IMR-90 (cell line): ENCODE results near the gene FOXC1. TPM values are rescaled to one million over a fixed set of nuclear protein-coding genes. Genes with fewer than 3 reads are reported as not detected.

Experiments used
- ATAC-seq: fragments of 200-7000 bp; cut with Tn5 transposase; 2 replicates; pipeline ENCODE4 v1.9.1; 2020; ENCODE audit warnings: low read depth, mild to moderate bottlenecking, moderate library complexity
- BruUV-seq: library from RNA; stranded (reverse); fragments of 400-500 nt; replicated peaks from 2 replicates; lab custom pipeline; 2021; lab: Mats Ljungman, UMichigan
- CTCF ChIA-PET: fragments of 300-600 bp; formaldehyde crosslinking; extraction: SDS; loops from one replicate; lab custom pipeline; 2021; ENCODE audit warnings: antibody characterized with exemption; lab: Yijun Ruan, JAX
- POLR2A ChIA-PET: fragments of 300-600 bp; sonication (Branson Sonifier 250); formaldehyde crosslinking; loops from one replicate; lab custom pipeline; 2022; ENCODE audit warnings: antibody characterized with exemption; ENCODE audit not compliant: unreplicated experiment; lab: Charles Lee
- DNase-seq: peaks from one replicate; pipeline ENCODE4 v3.0.0; 2013
- H2AFZ ChIP-seq: replicated peaks from 2 replicates; pipeline ENCODE3; 2013; ENCODE audit warnings: low read length, mild to moderate bottlenecking; ENCODE audit not compliant: poor library complexity
- H2AK5ac ChIP-seq: 2 replicates; pipeline ENCODE4 v1.6.1; 2013; ENCODE audit warnings: low read depth, low read length, inconsistent platforms
- H2AK9ac ChIP-seq: replicated peaks from 2 replicates; pipeline ENCODE3; 2013; ENCODE audit warnings: mild to moderate bottlenecking, low read depth, low read length, moderate library complexity; ENCODE audit not compliant: poor library complexity
- H2BK120ac ChIP-seq: 2 replicates; pipeline ENCODE4 v1.6.1; 2013; ENCODE audit warnings: low read depth, low read length, inconsistent platforms
- H2BK15ac ChIP-seq: 3 replicates; pipeline ENCODE4 v1.6.1; 2013; ENCODE audit warnings: low read depth, low read length, inconsistent platforms
- H2BK20ac ChIP-seq: 2 replicates; pipeline ENCODE4 v1.6.1; 2013; ENCODE audit warnings: low read depth, mild to moderate bottlenecking, inconsistent platforms, low read length, moderate library complexity
- H2BK5ac ChIP-seq: 2 replicates; pipeline ENCODE4 v1.6.1; 2013; ENCODE audit warnings: mild to moderate bottlenecking, low read depth, low read length, inconsistent platforms; ENCODE audit not compliant: poor library complexity, severe bottlenecking
- H3K14ac ChIP-seq: replicated peaks from 2 replicates; pipeline ENCODE4 v1.6.1; 2013; ENCODE audit warnings: low read depth, low read length, inconsistent platforms
- H3K18ac ChIP-seq: 2 replicates; pipeline ENCODE4 v1.6.1; 2013; ENCODE audit warnings: low read depth, low read length, control low read depth
- H3K23ac ChIP-seq: 2 replicates; pipeline ENCODE4 v1.6.1; 2013; ENCODE audit warnings: low read depth, low read length, inconsistent platforms
- H3K27ac ChIP-seq: 2 replicates; pipeline ENCODE4 v1.5.1; 2013; ENCODE audit warnings: mild to moderate bottlenecking, control low read depth, low read length; ENCODE audit not compliant: insufficient read depth
- H3K27me3 ChIP-seq: 2 replicates; pipeline ENCODE4 v1.6.1; 2013; ENCODE audit warnings: low read length; ENCODE audit not compliant: control insufficient read depth, insufficient read depth
- H3K36me3 ChIP-seq: 2 replicates; pipeline ENCODE4 v1.6.1; 2013; ENCODE audit warnings: low read length, mixed read lengths; ENCODE audit not compliant: control insufficient read depth, insufficient read depth
- H3K4ac ChIP-seq: 2 replicates; pipeline ENCODE4 v1.6.1; 2013; ENCODE audit warnings: low read depth, low read length, inconsistent platforms
- H3K4me1 ChIP-seq: 2 replicates; pipeline ENCODE4 v1.6.1; 2013; ENCODE audit warnings: low read length, mixed read lengths; ENCODE audit not compliant: control insufficient read depth, insufficient read depth
- H3K4me2 ChIP-seq: 2 replicates; pipeline ENCODE4 v1.6.1; 2013; ENCODE audit warnings: low read depth, mild to moderate bottlenecking, control low read depth, low read length, moderate library complexity
- H3K4me3 ChIP-seq: 2 replicates; pipeline ENCODE4 v1.5.1; 2013; ENCODE audit warnings: low read depth, mild to moderate bottlenecking, control low read depth, low read length, moderate library complexity; ENCODE audit not compliant: insufficient read depth
- H3K56ac ChIP-seq: 2 replicates; pipeline ENCODE4 v1.6.1; 2013; ENCODE audit warnings: low read length, inconsistent platforms; ENCODE audit not compliant: insufficient read depth; ENCODE audit errors: extremely low read depth
- H3K79me1 ChIP-seq, 2 experiments: 2 replicates each; pipeline ENCODE4 v1.6.1; 2013; ENCODE audit warnings: low read length in 2 of 2, inconsistent platforms in 1 of 2, low read depth in 1 of 2
- H3K9ac ChIP-seq: 2 replicates; pipeline ENCODE4 v1.6.1; 2013; ENCODE audit warnings: low read depth, low read length, control low read depth
- H3K9me1 ChIP-seq: 2 replicates; pipeline ENCODE4 v1.6.1; 2013; ENCODE audit warnings: low read length, inconsistent platforms; ENCODE audit not compliant: insufficient read depth
- H3K9me3 ChIP-seq: 2 replicates; pipeline ENCODE4 v1.6.1; 2013; ENCODE audit warnings: low read length; ENCODE audit not compliant: control insufficient read depth, insufficient read depth
- H4K20me1 ChIP-seq: 2 replicates; pipeline ENCODE4 v1.6.1; 2013; ENCODE audit warnings: low read length, inconsistent platforms; ENCODE audit not compliant: insufficient read depth
- H4K5ac ChIP-seq: 2 replicates; pipeline ENCODE4 v1.6.1; 2013; ENCODE audit warnings: mild to moderate bottlenecking, low read depth, low read length, control low read depth
- H4K8ac ChIP-seq, 2 experiments: 2 replicates each; pipeline ENCODE4 v1.6.1; 2013; ENCODE audit warnings: low read depth in 2 of 2, low read length in 2 of 2, control low read depth in 1 of 2, inconsistent platforms in 1 of 2
- H4K91ac ChIP-seq: 2 replicates; pipeline ENCODE4 v1.6.1; 2013; ENCODE audit warnings: low read depth, low read length, inconsistent platforms; ENCODE audit not compliant: insufficient read depth
- BHLHE40 ChIP-seq: fragments of 150-350 bp; IDR thresholded peaks from 2 replicates; pipeline ENCODE4 v1.6.1; 2016; ENCODE audit warnings: mild to moderate bottlenecking, low read depth, low read length
- CEBPB ChIP-seq: IDR thresholded peaks from 2 replicates; pipeline ENCODE4 v1.6.1; 2012; ENCODE audit warnings: low read depth, low read length, improper control_type of control experiment
- CHD1 ChIP-seq: IDR thresholded peaks from 2 replicates; pipeline ENCODE4 v1.6.1; 2012; ENCODE audit warnings: low read depth, low read length, improper control_type of control experiment
- FOS ChIP-seq: fragments of 150-350 bp; IDR thresholded peaks from 2 replicates; pipeline ENCODE4 v1.6.1; 2016; ENCODE audit warnings: low read depth, low read length
- MAFK ChIP-seq: IDR thresholded peaks from 2 replicates; pipeline ENCODE4 v1.6.1; 2012; ENCODE audit warnings: low read depth, low read length, improper control_type of control experiment
- MAZ ChIP-seq: IDR thresholded peaks from 2 replicates; pipeline ENCODE4 v1.6.1; 2012; ENCODE audit warnings: low read depth, mild to moderate bottlenecking, low read length, improper control_type of control experiment, moderate library complexity, borderline replicate concordance
- MXI1 ChIP-seq: IDR thresholded peaks from 2 replicates; pipeline ENCODE4 v1.6.1; 2012; ENCODE audit warnings: low read depth, mild to moderate bottlenecking, low read length, moderate library complexity, borderline replicate concordance
- NFE2L2 ChIP-seq: fragments of 150-350 bp; IDR thresholded peaks from 2 replicates; pipeline ENCODE4 v1.6.1; 2016; ENCODE audit warnings: low read depth, mild to moderate bottlenecking, low read length
- POLR2A ChIP-seq: IDR thresholded peaks from 2 replicates; pipeline ENCODE4 v1.6.1; 2012; ENCODE audit warnings: mild to moderate bottlenecking, low read depth, low read length
- RAD21 ChIP-seq: IDR thresholded peaks from 2 replicates; pipeline ENCODE4 v1.6.1; 2012; ENCODE audit warnings: low read length, improper control_type of control experiment
- RCOR1 ChIP-seq: IDR thresholded peaks from 2 replicates; pipeline ENCODE4 v1.6.1; 2012; ENCODE audit warnings: mild to moderate bottlenecking, low read length, improper control_type of control experiment; ENCODE audit not compliant: insufficient replicate concordance
- RFX5 ChIP-seq: IDR thresholded peaks from 2 replicates; pipeline ENCODE4 v1.8.0; 2012; ENCODE audit warnings: low read depth, mild to moderate bottlenecking, low read length, moderate library complexity
- SMC3 ChIP-seq: fragments of 150-350 bp; IDR thresholded peaks from 2 replicates; pipeline ENCODE4 v1.6.1; 2016; ENCODE audit warnings: low read depth, mild to moderate bottlenecking, antibody characterized with exemption, low read length, moderate library complexity
- WGBS, 2 experiments: methylation state at CpG; one replicate each; pipeline versions ENCODE4 v1.1.5 to v1.1.7; 2013; ENCODE audit warnings: missing lambda C conversion rate in 2 of 2; ENCODE audit not compliant: insufficient read length in 1 of 2; ENCODE audit errors: extremely low coverage in 2 of 2; 5-methylcytosine and 5-hydroxymethylcytosine counted together
- dilution Hi-C: fragments of 300-500 bp; cut with HindIII; formaldehyde crosslinking; loops from one replicate; pipeline ENCODE4 v1.14.3; 2018; ENCODE audit warnings: low sequenced_read_pairs; ENCODE audit not compliant: unreplicated experiment
- in situ Hi-C: fragments of 300-500 bp; cut with MboI; formaldehyde crosslinking; loops from 3 replicates; pipeline ENCODE4 v1.14.3; 2019; ENCODE audit warnings: low sequenced_read_pairs, inconsistent platforms, mixed read lengths
- intact Hi-C: fragments of 100-400 bp; cut with micrococcal nuclease; formaldehyde crosslinking; loops from 2 replicates; pipeline ENCODE4 v1.10.0; 2022
- polyA plus RNA-seq, 3 experiments: library from polyadenylated mRNA; depleted of rRNA; stranded (reverse); fragments of >200 nt; gene quantifications; 2 replicates each; pipeline ENCODE4 v1.2.3, GENCODE V29; 2012; ENCODE audit warnings: low replicate concordance in 1 of 3
- total RNA-seq: library from RNA; depleted of rRNA; stranded (reverse); fragments of >200 nt; gene quantifications from 2 replicates; pipeline ENCODE4 v1.2.3, GENCODE V29; 2012
- TF ChIP-seq, protein P1 (sequence below): fragments of 150-350 bp; IDR thresholded peaks from 2 replicates; pipeline ENCODE4 v1.6.1; 2016; ENCODE audit warnings: low read depth, mild to moderate bottlenecking, low read length, moderate library complexity, borderline replicate concordance
- TF ChIP-seq, protein P2 (sequence below): conservative IDR thresholded peaks from 2 replicates; pipeline ENCODE4 v1.5.1; 2012; ENCODE audit warnings: mild to moderate bottlenecking, low read depth, low read length, improper control_type of control experiment
- TF ChIP-seq, protein P3 (sequence below): fragments of 150-350 bp; IDR thresholded peaks from 2 replicates; pipeline ENCODE4 v1.6.1; 2017; ENCODE audit warnings: mild to moderate bottlenecking, antibody characterized with exemption, low read length, low read depth

Gene FOXC1
- total and polyA plus RNA-seq, 2 of the 4 experiments (the other 2 are of a cell fraction), result 1.3 to 4.0 TPM

DNA sequence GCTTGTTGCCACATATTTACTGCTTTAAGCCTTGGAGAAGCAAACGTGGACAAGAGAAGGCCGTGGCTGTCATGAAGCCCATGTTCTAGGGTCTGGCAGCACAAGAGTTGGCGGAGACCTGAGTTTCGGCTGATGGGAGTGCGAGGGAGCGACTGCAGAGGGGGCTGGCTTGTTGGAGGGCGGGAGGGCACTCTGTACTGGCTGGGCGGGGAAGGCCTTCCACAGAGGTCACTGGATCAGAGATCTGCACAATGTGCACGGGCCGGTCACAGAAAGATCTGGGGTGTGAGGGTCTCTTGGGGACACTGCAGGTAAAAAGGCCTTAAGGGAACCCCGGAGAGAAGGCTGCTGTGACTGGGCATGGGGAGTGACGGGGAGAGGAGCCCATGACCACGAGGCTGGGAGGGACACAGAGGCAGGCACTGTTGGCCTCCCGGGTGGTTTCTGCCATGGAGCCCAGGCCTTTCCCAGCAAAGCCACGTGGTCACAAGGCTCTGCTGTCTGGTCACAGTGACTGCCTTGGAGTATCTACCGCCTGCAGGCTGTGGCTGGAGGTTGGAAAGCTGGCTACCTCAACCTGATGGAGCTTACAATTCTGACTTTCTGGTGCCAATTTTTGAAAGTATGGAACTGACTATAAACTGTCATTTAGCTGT, 23.8 kb downstream of the FOXC1 start:
- in situ Hi-C loops, result no loop called here
- no peak overlapping the region for H3K4me3 ChIP-seq
- H3K9me1 ChIP-seq, result peaks cover 3% of the 10 kb centered on the region; the same call in 1 of the 2 replicates
- H3K79me1 ChIP-seq, result no peaks in the 10 kb centered on the region
- H3K14ac ChIP-seq, result no peak overlapping the region
- H4K5ac ChIP-seq, result no peak overlapping the region
- H2BK120ac ChIP-seq, result no peak overlapping the region
- H3K9ac ChIP-seq, result no peak overlapping the region
- no peaks in the 10 kb centered on the region for H3K27me3 ChIP-seq
- peaks cover 19% of the 10 kb centered on the region for H3K4me1 ChIP-seq
- dilution Hi-C loops, result no loop called here
- POLR2A ChIA-PET, result no interaction called here
- H2BK5ac ChIP-seq, result no peak overlapping the region
- no peak overlapping the region for H2BK15ac ChIP-seq
- no peak overlapping the region for H2AFZ ChIP-seq
- no peak overlapping the region for H3K27ac ChIP-seq
- ATAC-seq (no peak), DNase-seq (no peak)
- no peaks in the 10 kb centered on the region for H4K20me1 ChIP-seq
- BruUV-seq, result no TSS peak
- H4K91ac ChIP-seq, result no peak overlapping the region
- intact Hi-C loops, result loop anchor here (5.0 kb wide), 1 partner anchor 34 kb away; no protein-coding TSS in a partner anchor
- TF ChIP-seq SMC3, result no peak
- no peak for TF ChIP-seq RAD21
- no peak for TF ChIP-seq FOS
- no peak for TF ChIP-seq RFX5
- no peak for TF ChIP-seq MXI1
- no peak for TF ChIP-seq MAFK
- TF ChIP-seq, protein P1, sequence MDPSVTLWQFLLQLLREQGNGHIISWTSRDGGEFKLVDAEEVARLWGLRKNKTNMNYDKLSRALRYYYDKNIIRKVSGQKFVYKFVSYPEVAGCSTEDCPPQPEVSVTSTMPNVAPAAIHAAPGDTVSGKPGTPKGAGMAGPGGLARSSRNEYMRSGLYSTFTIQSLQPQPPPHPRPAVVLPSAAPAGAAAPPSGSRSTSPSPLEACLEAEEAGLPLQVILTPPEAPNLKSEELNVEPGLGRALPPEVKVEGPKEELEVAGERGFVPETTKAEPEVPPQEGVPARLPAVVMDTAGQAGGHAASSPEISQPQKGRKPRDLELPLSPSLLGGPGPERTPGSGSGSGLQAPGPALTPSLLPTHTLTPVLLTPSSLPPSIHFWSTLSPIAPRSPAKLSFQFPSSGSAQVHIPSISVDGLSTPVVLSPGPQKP, result no peak
- TF ChIP-seq CEBPB, result no peak
- TF ChIP-seq, protein P2, sequence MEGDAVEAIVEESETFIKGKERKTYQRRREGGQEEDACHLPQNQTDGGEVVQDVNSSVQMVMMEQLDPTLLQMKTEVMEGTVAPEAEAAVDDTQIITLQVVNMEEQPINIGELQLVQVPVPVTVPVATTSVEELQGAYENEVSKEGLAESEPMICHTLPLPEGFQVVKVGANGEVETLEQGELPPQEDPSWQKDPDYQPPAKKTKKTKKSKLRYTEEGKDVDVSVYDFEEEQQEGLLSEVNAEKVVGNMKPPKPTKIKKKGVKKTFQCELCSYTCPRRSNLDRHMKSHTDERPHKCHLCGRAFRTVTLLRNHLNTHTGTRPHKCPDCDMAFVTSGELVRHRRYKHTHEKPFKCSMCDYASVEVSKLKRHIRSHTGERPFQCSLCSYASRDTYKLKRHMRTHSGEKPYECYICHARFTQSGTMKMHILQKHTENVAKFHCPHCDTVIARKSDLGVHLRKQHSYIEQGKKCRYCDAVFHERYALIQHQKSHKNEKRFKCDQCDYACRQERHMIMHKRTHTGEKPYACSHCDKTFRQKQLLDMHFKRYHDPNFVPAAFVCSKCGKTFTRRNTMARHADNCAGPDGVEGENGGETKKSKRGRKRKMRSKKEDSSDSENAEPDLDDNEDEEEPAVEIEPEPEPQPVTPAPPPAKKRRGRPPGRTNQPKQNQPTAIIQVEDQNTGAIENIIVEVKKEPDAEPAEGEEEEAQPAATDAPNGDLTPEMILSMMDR, result no peak
- no peak for TF ChIP-seq MAZ
- TF ChIP-seq, protein P3, sequence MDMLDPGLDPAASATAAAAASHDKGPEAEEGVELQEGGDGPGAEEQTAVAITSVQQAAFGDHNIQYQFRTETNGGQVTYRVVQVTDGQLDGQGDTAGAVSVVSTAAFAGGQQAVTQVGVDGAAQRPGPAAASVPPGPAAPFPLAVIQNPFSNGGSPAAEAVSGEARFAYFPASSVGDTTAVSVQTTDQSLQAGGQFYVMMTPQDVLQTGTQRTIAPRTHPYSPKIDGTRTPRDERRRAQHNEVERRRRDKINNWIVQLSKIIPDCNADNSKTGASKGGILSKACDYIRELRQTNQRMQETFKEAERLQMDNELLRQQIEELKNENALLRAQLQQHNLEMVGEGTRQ, result no peak
- no peak for TF ChIP-seq CHD1
- TF ChIP-seq NFE2L2, result no peak
- TF ChIP-seq BHLHE40, result no peak
- no peak for TF ChIP-seq POLR2A
- no peak for TF ChIP-seq RCOR1
- no peak overlapping the region for H2AK9ac ChIP-seq
- no peak overlapping the region for H2AK5ac ChIP-seq
- CTCF ChIA-PET, result no interaction called here
- no peak overlapping the region for H3K56ac ChIP-seq
- WGBS, 2 experiments, result 89% methylated on average over 7 of the region's 16 CpGs; no CpG with 5 or more reads in 1 of the 2 experiments
- no peaks in the 10 kb centered on the region for H3K9me3 ChIP-seq
- no peak overlapping the region for H2BK20ac ChIP-seq
- no peak overlapping the region for H3K4me2 ChIP-seq
- H3K18ac ChIP-seq, result no peak overlapping the region
- H3K23ac ChIP-seq, result no peak overlapping the region
- H3K4ac ChIP-seq, result no peak overlapping the region
- H4K8ac ChIP-seq, result no peak overlapping the region
- H3K36me3 ChIP-seq, result no peaks in the 10 kb centered on the region
